ENCODE results near the gene CST4.
"Not testable (repeated sequence)": the region's sequence is repeated elsewhere in the genome, so short reads cannot be mapped to it uniquely, and the experiment has no call there.

Gene CST4

GRCh38 chr20:23688684-23689398, at the start of gene CST4:
CST4 (minus strand) TSS chr20:23689038; CDS start chr20:23688969, 69 bp downstream.
- not testable (repeated sequence) for DNase-seq

- not testable (repeated sequence) for DNase-seq
These were observed 46.6 kb upstream of the CST4 start for GRCh38 chr20:23735391-23735790.

GRCh38 chr20:23734949-23735348, 46.1 kb upstream of the CST4 start:
- not testable (repeated sequence) for DNase-seq

GRCh38 chr20:23734440-23734839, 45.6 kb upstream of the CST4 start:
- not testable (repeated sequence) for DNase-seq

- no peak for DNase-seq
These were observed 38.2 kb upstream of the CST4 start for GRCh38 chr20:23727016-23727415.

- DNase-seq = no peak
These were observed 36.3 kb upstream of the CST4 start for GRCh38 chr20:23725102-23725501.

GRCh38 chr20:23723659-23724307, 34.9 kb upstream of the CST4 start:
- peak; percentile 7 for DNase-seq

GRCh38 chr20:23722851-23723250, 34.0 kb upstream of the CST4 start:
- DNase-seq = not testable (repeated sequence)

- DNase-seq = no peak
These were observed 33.1 kb upstream of the CST4 start for GRCh38 chr20:23721962-23722361.

- DNase-seq = not testable (repeated sequence)
These were observed 30.5 kb upstream of the CST4 start for GRCh38 chr20:23719351-23719750.

GRCh38 chr20:23711778-23712177, 22.9 kb upstream of the CST4 start:
- DNase-seq = not testable (repeated sequence)

- no peak for DNase-seq
These were observed 21.9 kb upstream of the CST4 start for GRCh38 chr20:23710771-23711170.

GRCh38 chr20:23705895-23706294, 17.1 kb upstream of the CST4 start:
- no peak for DNase-seq

- no peak for DNase-seq
These were observed 13.2 kb upstream of the CST4 start for GRCh38 chr20:23702021-23702420.

- DNase-seq = no peak
These were observed 12.1 kb upstream of the CST4 start for GRCh38 chr20:23700931-23701330.

- no peak for DNase-seq
These were observed 9.1 kb upstream of the CST4 start for GRCh38 chr20:23697947-23698346.

- not testable (repeated sequence) for DNase-seq
These were observed 6.2 kb upstream of the CST4 start for GRCh38 chr20:23695068-23695395.

GRCh38 chr20:23694178-23695067, 5.6 kb upstream of the CST4 start:
- DNase-seq = not testable (repeated sequence)

- not testable (repeated sequence) for DNase-seq
These were observed 4.1 kb upstream of the CST4 start for GRCh38 chr20:23692725-23693619.

GRCh38 chr20:23691675-23692074, 2.8 kb upstream of the CST4 start:
- no peak for DNase-seq

GRCh38 chr20:23690581-23690980, 1.7 kb upstream of the CST4 start:
- no peak for DNase-seq

GRCh38 chr20:23689399-23689690, 507 bp upstream of the CST4 start:
- no peak for DNase-seq

GRCh38 chr20:23687986-23688385, 852 bp downstream of the CST4 start:
- DNase-seq = no peak
